Liver (tissue), 9 donors: Measurements from ENCODE around the gene EXOC6. TPM values are rescaled to one million over a fixed set of nuclear protein-coding genes. Genes with fewer than 3 reads are reported as not detected.
A peak's percentile ranks its signal among the peaks of the same experiment; 100 is the strongest.

Source experiments
- DNase-seq: peaks from one replicate; pipeline ENCODE4 v3.0.0-alpha.2; 2017; ENCODE audit warnings: low spot score
- H3K27ac ChIP-seq, 2 donors: one replicate each; pipeline ENCODE4 v1.7.0; 2013; ENCODE audit warnings: inconsistent platforms in 2 of 2, low read length in 2 of 2, control low read depth in 1 of 2, low read depth in 1 of 2, mild to moderate bottlenecking in 1 of 2
- H3K27me3 ChIP-seq, 4 donors: one replicate each; pipeline versions ENCODE4 v1.6.1 to v1.7.0; 2013; ENCODE audit warnings: low read length in 3 of 4, inconsistent platforms in 1 of 4, mild to moderate bottlenecking in 1 of 4, moderate library complexity in 1 of 4; ENCODE audit not compliant: control insufficient read depth in 4 of 4, insufficient read depth in 4 of 4
- H3K36me3 ChIP-seq, 4 donors: one replicate each; pipeline versions ENCODE4 v1.6.1 to v1.7.0; 2013; ENCODE audit warnings: low read length in 3 of 4, mild to moderate bottlenecking in 3 of 4, low read depth in 1 of 4, moderate library complexity in 1 of 4; ENCODE audit not compliant: control insufficient read depth in 4 of 4, insufficient read depth in 3 of 4
- H3K4me1 ChIP-seq, 4 donors: one replicate each; pipeline versions ENCODE4 v1.6.1 to v1.7.0; 2013; ENCODE audit warnings: low read length in 3 of 4, mild to moderate bottlenecking in 3 of 4, moderate library complexity in 1 of 4; ENCODE audit not compliant: control insufficient read depth in 4 of 4, insufficient read depth in 4 of 4
- H3K4me3 ChIP-seq, 3 donors: one replicate each; pipeline versions ENCODE4 v1.6.1 to v1.7.0; 2013; ENCODE audit warnings: low read length in 3 of 3, control low read depth in 1 of 3, low read depth in 1 of 3, mild to moderate bottlenecking in 1 of 3
- H3K9ac ChIP-seq, 2 donors: one replicate each; pipeline ENCODE4 v1.7.0; 2013; ENCODE audit warnings: low read length in 2 of 2, mild to moderate bottlenecking in 2 of 2, moderate library complexity in 2 of 2, control low read depth in 1 of 2, low read depth in 1 of 2
- H3K9me3 ChIP-seq, 4 donors: one replicate each; pipeline versions ENCODE4 v1.6.1 to v1.7.0; 2013; ENCODE audit warnings: low read length in 3 of 4; ENCODE audit not compliant: control insufficient read depth in 4 of 4
- EGR1 ChIP-seq, 2 donors: IDR thresholded peaks; 2 replicates each; pipeline ENCODE4 v1.6.1; 2016 to 2018; ENCODE audit warnings: antibody characterized with exemption in 2 of 2, low read depth in 2 of 2
- FOXA1 ChIP-seq: IDR thresholded peaks from 2 replicates; pipeline ENCODE4 v1.6.1; 2016; ENCODE audit warnings: antibody characterized with exemption
- FOXA2 ChIP-seq: IDR thresholded peaks from 2 replicates; pipeline ENCODE4 v1.6.1; 2016; ENCODE audit warnings: antibody characterized with exemption
- GABPA ChIP-seq, 2 donors: IDR thresholded peaks in 1 of 2; conservative IDR thresholded peaks in 1 of 2; 2 replicates each; pipeline ENCODE4 v1.6.1; 2016; ENCODE audit warnings: antibody characterized with exemption in 2 of 2, mild to moderate bottlenecking in 1 of 2, moderate library complexity in 1 of 2
- HNF4A ChIP-seq, 2 donors: conservative IDR thresholded peaks; 2 replicates each; pipeline ENCODE4 v1.6.1; 2016; ENCODE audit warnings: antibody characterized with exemption in 2 of 2, mild to moderate bottlenecking in 2 of 2
- HNF4G ChIP-seq: IDR thresholded peaks from 2 replicates; pipeline ENCODE4 v1.6.1; 2016; ENCODE audit warnings: antibody characterized with exemption
- JUND ChIP-seq, 2 donors: IDR thresholded peaks; 2 replicates each; pipeline ENCODE4 v1.6.1; 2016; ENCODE audit warnings: antibody characterized with exemption in 2 of 2
- MAX ChIP-seq: IDR thresholded peaks from 2 replicates; pipeline ENCODE4 v1.6.1; 2016; ENCODE audit warnings: antibody characterized with exemption
- NR2F2 ChIP-seq: IDR thresholded peaks from 2 replicates; pipeline ENCODE4 v1.6.1; 2016; ENCODE audit warnings: antibody characterized with exemption
- RAD21 ChIP-seq, 2 donors: IDR thresholded peaks; 2 replicates each; pipeline ENCODE4 v1.6.1; 2016; ENCODE audit warnings: antibody characterized with exemption in 2 of 2, mild to moderate bottlenecking in 2 of 2
- RXRA ChIP-seq, 2 donors: IDR thresholded peaks; 2 replicates each; pipeline ENCODE4 v1.6.1; 2017 to 2018; ENCODE audit warnings: antibody characterized with exemption in 2 of 2, mild to moderate bottlenecking in 1 of 2
- SP1 ChIP-seq: IDR thresholded peaks from 2 replicates; pipeline ENCODE4 v1.6.1; 2018; ENCODE audit warnings: antibody characterized with exemption, mild to moderate bottlenecking
- TAF1 ChIP-seq: conservative IDR thresholded peaks from 2 replicates; pipeline ENCODE4 v1.6.1; 2016; ENCODE audit warnings: antibody characterized with exemption, mild to moderate bottlenecking
- YY1 ChIP-seq: IDR thresholded peaks from 2 replicates; pipeline ENCODE4 v1.6.1; 2016; ENCODE audit warnings: antibody characterized with exemption, mild to moderate bottlenecking
- ZBTB33 ChIP-seq: IDR thresholded peaks from 2 replicates; pipeline ENCODE4 v1.6.1; 2016; ENCODE audit warnings: antibody characterized with exemption
- WGBS: extraction: QIAGEN DNeasy Blood & Tissue Kit; methylation state at CpG from one replicate; pipeline ENCODE4 v1.1.7; 2013; 5-methylcytosine and 5-hydroxymethylcytosine counted together
- polyA plus RNA-seq, 2 donors: library from polyadenylated mRNA; stranded (reverse) in 1 of 2; unstranded in 1 of 2; fragments of 200-250 nt in 1 of 2; fragments of >200 nt in 1 of 2; fragmentation: Nextera tagmentation in 1 of 2; extraction: Ambion mirVana in 1 of 2; gene quantifications; one replicate each; pipeline versions ENCODE4 v1.2.1 to v1.2.3, GENCODE V29; 2013 to 2015
- total RNA-seq, 2 donors: library from RNA; depleted of rRNA; stranded (reverse); fragments of >200 nt; gene quantifications; one replicate each; pipeline ENCODE4 v1.2.3, GENCODE V29; 2014
- TF ChIP-seq, protein P1 (sequence below): IDR thresholded peaks from 2 replicates; pipeline ENCODE4 v1.6.1; 2016; ENCODE audit warnings: antibody characterized with exemption
- TF ChIP-seq, protein P2 (sequence below): IDR thresholded peaks from 2 replicates; pipeline ENCODE4 v1.6.1; 2016; ENCODE audit warnings: antibody characterized with exemption, mild to moderate bottlenecking
- donor health status: healthy.
- donor health status: healthy.
- donor health status: healthy.
- donor health status: healthy.
- donor health status: healthy.

Gene EXOC6
- total and polyA plus RNA-seq, 4 donors: 6.5 to 35.4 (median 8.4) TPM

GRCh38 chr10:93070378-93071176 lies 222.3 kb downstream of the EXOC6 start:
- H3K27ac ChIP-seq: no peak overlapping the region
- no peaks in the 10 kb centered on the region for H3K36me3 ChIP-seq
- no peak overlapping the region for H3K4me3 ChIP-seq
- no peak for DNase-seq
- 85% methylated on average over 5 of the region's 5 CpGs for WGBS
- H3K27me3 ChIP-seq: peaks cover 2 to 12% (median 5%) of the 10 kb centered on the region in 4 donors
- H3K9ac ChIP-seq: no peak overlapping the region
- peaks cover 33 to 67% (median 51%) of the 10 kb centered on the region in 4 donors for H3K4me1 ChIP-seq
- TF ChIP-seq RXRA (IDR thresholded peaks at IDR 0.05) (no peak), NR2F2 (no peak), TAF1 (no peak)
- no peaks in the 10 kb centered on the region for H3K9me3 ChIP-seq

DNA sequence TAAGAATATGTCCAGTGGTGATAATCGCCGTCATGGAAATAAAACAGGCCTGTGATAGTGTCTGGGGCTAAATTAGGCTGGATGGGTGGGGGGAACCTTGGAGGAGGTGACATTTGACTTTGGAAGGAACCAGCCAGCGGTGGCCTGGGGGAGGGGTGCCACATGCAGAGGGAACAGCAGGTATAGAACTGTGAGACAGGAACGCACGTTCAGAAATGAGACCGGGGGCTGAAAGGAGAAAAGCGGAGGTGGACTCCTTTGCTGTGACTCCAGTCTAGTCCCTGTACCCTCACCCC lies 222.8 kb downstream of the EXOC6 start:
- peaks cover 2 to 12% (median 5%) of the 10 kb centered on the region in 4 donors for H3K27me3 ChIP-seq
- no peaks in the 10 kb centered on the region for H3K9me3 ChIP-seq
- WGBS: 55% methylated on average over 7 of the region's 7 CpGs
- H3K9ac ChIP-seq: no peak overlapping the region
- no peak overlapping the region for H3K27ac ChIP-seq
- TF ChIP-seq RAD21 (IDR thresholded peaks at IDR 0.05) (no peak), FOXA1 (no peak), YY1 (no peak), JUND (IDR thresholded peaks at IDR 0.05) (no peak), MAX (no peak), HNF4A (conservative IDR thresholded peaks at IDR 0.05) (no peak), TAF1 (no peak), GABPA (IDR thresholded peaks at IDR 0.05 in 1 of 2, conservative IDR thresholded peaks at IDR 0.05 in 1 of 2) (no peak), FOXA2 (no peak), HNF4G (no peak), EGR1 (IDR thresholded peaks at IDR 0.05; ENCODE audit: low read depth in 2 of 2) (no peak), RXRA (IDR thresholded peaks at IDR 0.05) (no peak), ZBTB33 (no peak)
- TF ChIP-seq, protein P1, sequence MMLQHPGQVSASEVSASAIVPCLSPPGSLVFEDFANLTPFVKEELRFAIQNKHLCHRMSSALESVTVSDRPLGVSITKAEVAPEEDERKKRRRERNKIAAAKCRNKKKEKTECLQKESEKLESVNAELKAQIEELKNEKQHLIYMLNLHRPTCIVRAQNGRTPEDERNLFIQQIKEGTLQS: no peak
- peaks cover 30 to 66% (median 52%) of the 10 kb centered on the region in 4 donors for H3K4me1 ChIP-seq
- no peaks in the 10 kb centered on the region for H3K36me3 ChIP-seq
- no peak for DNase-seq
- H3K4me3 ChIP-seq: no peak overlapping the region

DNA sequence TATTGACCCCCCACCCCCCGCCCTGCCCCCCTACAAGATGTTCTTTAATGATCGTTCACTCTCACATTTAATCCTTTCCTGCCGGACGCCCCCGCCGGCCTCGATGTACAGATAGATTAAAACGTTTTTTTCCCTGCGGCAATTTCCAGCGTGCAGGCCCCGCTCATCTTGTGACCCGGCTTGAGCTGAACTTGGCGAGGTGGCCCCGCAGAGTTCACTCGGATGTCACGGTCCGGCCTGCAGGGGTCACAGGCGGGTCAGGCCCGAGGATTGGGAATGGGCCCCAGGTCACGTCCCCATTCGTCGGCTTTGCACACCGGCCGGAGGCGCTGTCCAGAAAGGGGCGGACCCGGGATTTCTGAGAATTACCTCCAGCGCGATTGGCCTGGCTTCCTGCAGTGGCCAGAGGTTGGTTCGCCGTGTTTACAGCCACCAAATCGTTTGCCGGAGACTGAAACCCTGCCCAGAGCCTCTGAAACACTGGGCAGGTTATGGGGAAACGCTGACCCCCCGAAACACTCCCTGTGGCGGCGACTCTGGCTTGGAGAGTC lies 223.4 kb downstream of the EXOC6 start:
- Histone ChIP-seq H3K9ac (peak overlapping the region; percentile 5 to 59), H3K4me1 (peaks cover 30 to 68% (median 53%) of the 10 kb centered on the region in 4 donors), H3K36me3 (no peaks in the 10 kb centered on the region), H3K27ac (peak overlapping the region; percentile 69 to 75), H3K27me3 (peaks cover 1 to 12% (median 3%) of the 10 kb centered on the region in 4 donors), H3K4me3 (peak overlapping the region; percentile 54 to 68 (median 64)), H3K9me3 (no peaks in the 10 kb centered on the region)
- 1% methylated on average over 37 of the region's 37 CpGs for WGBS
- no peak for DNase-seq
- TF ChIP-seq TAF1 (peak; percentile 25), EGR1 (IDR thresholded peaks at IDR 0.05; ENCODE audit: low read depth in 2 of 2) (peak in 1 of 2 donors; percentile 14), MAX (peak; percentile 62), SP1 (peak; percentile 86), HNF4A (conservative IDR thresholded peaks at IDR 0.05) (peak; percentile 72 to 79), HNF4G (no peak), ZBTB33 (peak; percentile 54), FOXA1 (peak; percentile 20), FOXA2 (peak; percentile 21), RAD21 (IDR thresholded peaks at IDR 0.05) (peak; percentile 14 to 39), GABPA (IDR thresholded peaks at IDR 0.05 in 1 of 2, conservative IDR thresholded peaks at IDR 0.05 in 1 of 2) (peak in 1 of 2 donors; percentile 37)
- TF ChIP-seq, protein P2, sequence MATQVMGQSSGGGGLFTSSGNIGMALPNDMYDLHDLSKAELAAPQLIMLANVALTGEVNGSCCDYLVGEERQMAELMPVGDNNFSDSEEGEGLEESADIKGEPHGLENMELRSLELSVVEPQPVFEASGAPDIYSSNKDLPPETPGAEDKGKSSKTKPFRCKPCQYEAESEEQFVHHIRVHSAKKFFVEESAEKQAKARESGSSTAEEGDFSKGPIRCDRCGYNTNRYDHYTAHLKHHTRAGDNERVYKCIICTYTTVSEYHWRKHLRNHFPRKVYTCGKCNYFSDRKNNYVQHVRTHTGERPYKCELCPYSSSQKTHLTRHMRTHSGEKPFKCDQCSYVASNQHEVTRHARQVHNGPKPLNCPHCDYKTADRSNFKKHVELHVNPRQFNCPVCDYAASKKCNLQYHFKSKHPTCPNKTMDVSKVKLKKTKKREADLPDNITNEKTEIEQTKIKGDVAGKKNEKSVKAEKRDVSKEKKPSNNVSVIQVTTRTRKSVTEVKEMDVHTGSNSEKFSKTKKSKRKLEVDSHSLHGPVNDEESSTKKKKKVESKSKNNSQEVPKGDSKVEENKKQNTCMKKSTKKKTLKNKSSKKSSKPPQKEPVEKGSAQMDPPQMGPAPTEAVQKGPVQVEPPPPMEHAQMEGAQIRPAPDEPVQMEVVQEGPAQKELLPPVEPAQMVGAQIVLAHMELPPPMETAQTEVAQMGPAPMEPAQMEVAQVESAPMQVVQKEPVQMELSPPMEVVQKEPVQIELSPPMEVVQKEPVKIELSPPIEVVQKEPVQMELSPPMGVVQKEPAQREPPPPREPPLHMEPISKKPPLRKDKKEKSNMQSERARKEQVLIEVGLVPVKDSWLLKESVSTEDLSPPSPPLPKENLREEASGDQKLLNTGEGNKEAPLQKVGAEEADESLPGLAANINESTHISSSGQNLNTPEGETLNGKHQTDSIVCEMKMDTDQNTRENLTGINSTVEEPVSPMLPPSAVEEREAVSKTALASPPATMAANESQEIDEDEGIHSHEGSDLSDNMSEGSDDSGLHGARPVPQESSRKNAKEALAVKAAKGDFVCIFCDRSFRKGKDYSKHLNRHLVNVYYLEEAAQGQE: peak; percentile 73
